Upper lobe of left lung (tissue), 4 donors: ENCODE measurements around the gene ELFN2.

ENCODE experiments used
- CTCF ChIP-seq, 6 experiments: fragments of 450-650 bp in 4 of 6; fragments of 200-600 bp in 2 of 6; sonication (generic) in 2 of 6; IDR thresholded peaks; one replicate each; pipeline ENCODE4 v1.5.1; 2016 to 2019; ENCODE audit warnings: antibody characterized with exemption in 6 of 6
- EP300 ChIP-seq, 4 donors: sonication (generic); formaldehyde crosslinking; IDR thresholded peaks; one replicate each; pipeline ENCODE4 v1.5.1; 2017; ENCODE audit warnings: antibody characterized with exemption in 4 of 4, control low read depth in 2 of 4
- POLR2A ChIP-seq, 4 donors: fragments of 450-650 bp; IDR thresholded peaks; one replicate each; pipeline ENCODE4 v1.5.1; 2016 to 2017; ENCODE audit warnings: antibody characterized with exemption in 4 of 4, mild to moderate bottlenecking in 2 of 4

- TF ChIP-seq CTCF (IDR thresholded peaks at IDR 0.05), result no peak
- TF ChIP-seq POLR2A (IDR thresholded peaks at IDR 0.05), result no peak
- no peak for TF ChIP-seq EP300 (IDR thresholded peaks at IDR 0.05)
Observed at GRCh38 chr22:37345863-37346504, 81.3 kb downstream of the ELFN2 start.
